IMR-90 (cell line): ENCODE results near the gene DENND6A. TPM values are rescaled to one million over a fixed set of nuclear protein-coding genes. Genes with fewer than 3 reads are reported as not detected.

Experiments used
- ATAC-seq: fragments of 200-7000 bp; cut with Tn5 transposase; 2 replicates; pipeline ENCODE4 v1.9.1; 2020; ENCODE audit warnings: low read depth, mild to moderate bottlenecking, moderate library complexity
- BruUV-seq: library from RNA; stranded (reverse); fragments of 400-500 nt; replicated peaks from 2 replicates; lab custom pipeline; 2021; lab: Mats Ljungman, UMichigan
- CTCF ChIA-PET: fragments of 300-600 bp; formaldehyde crosslinking; extraction: SDS; loops from one replicate; lab custom pipeline; 2021; ENCODE audit warnings: antibody characterized with exemption; lab: Yijun Ruan, JAX
- POLR2A ChIA-PET: fragments of 300-600 bp; sonication (Branson Sonifier 250); formaldehyde crosslinking; loops from one replicate; lab custom pipeline; 2022; ENCODE audit warnings: antibody characterized with exemption; ENCODE audit not compliant: unreplicated experiment; lab: Charles Lee
- DNase-seq: peaks from one replicate; pipeline ENCODE4 v3.0.0; 2013
- H2AFZ ChIP-seq: replicated peaks from 2 replicates; pipeline ENCODE3; 2013; ENCODE audit warnings: low read length, mild to moderate bottlenecking; ENCODE audit not compliant: poor library complexity
- H2AK5ac ChIP-seq: 2 replicates; pipeline ENCODE4 v1.6.1; 2013; ENCODE audit warnings: low read depth, low read length, inconsistent platforms
- H2AK9ac ChIP-seq: replicated peaks from 2 replicates; pipeline ENCODE3; 2013; ENCODE audit warnings: mild to moderate bottlenecking, low read depth, low read length, moderate library complexity; ENCODE audit not compliant: poor library complexity
- H2BK120ac ChIP-seq: 2 replicates; pipeline ENCODE4 v1.6.1; 2013; ENCODE audit warnings: low read depth, low read length, inconsistent platforms
- H2BK15ac ChIP-seq: 3 replicates; pipeline ENCODE4 v1.6.1; 2013; ENCODE audit warnings: low read depth, low read length, inconsistent platforms
- H2BK20ac ChIP-seq: 2 replicates; pipeline ENCODE4 v1.6.1; 2013; ENCODE audit warnings: low read depth, mild to moderate bottlenecking, inconsistent platforms, low read length, moderate library complexity
- H2BK5ac ChIP-seq: 2 replicates; pipeline ENCODE4 v1.6.1; 2013; ENCODE audit warnings: mild to moderate bottlenecking, low read depth, low read length, inconsistent platforms; ENCODE audit not compliant: poor library complexity, severe bottlenecking
- H3K14ac ChIP-seq: replicated peaks from 2 replicates; pipeline ENCODE4 v1.6.1; 2013; ENCODE audit warnings: low read depth, low read length, inconsistent platforms
- H3K18ac ChIP-seq: 2 replicates; pipeline ENCODE4 v1.6.1; 2013; ENCODE audit warnings: low read depth, low read length, control low read depth
- H3K23ac ChIP-seq: 2 replicates; pipeline ENCODE4 v1.6.1; 2013; ENCODE audit warnings: low read depth, low read length, inconsistent platforms
- H3K27ac ChIP-seq: 2 replicates; pipeline ENCODE4 v1.5.1; 2013; ENCODE audit warnings: mild to moderate bottlenecking, control low read depth, low read length; ENCODE audit not compliant: insufficient read depth
- H3K27me3 ChIP-seq: 2 replicates; pipeline ENCODE4 v1.6.1; 2013; ENCODE audit warnings: low read length; ENCODE audit not compliant: control insufficient read depth, insufficient read depth
- H3K36me3 ChIP-seq: 2 replicates; pipeline ENCODE4 v1.6.1; 2013; ENCODE audit warnings: low read length, mixed read lengths; ENCODE audit not compliant: control insufficient read depth, insufficient read depth
- H3K4ac ChIP-seq: 2 replicates; pipeline ENCODE4 v1.6.1; 2013; ENCODE audit warnings: low read depth, low read length, inconsistent platforms
- H3K4me1 ChIP-seq: 2 replicates; pipeline ENCODE4 v1.6.1; 2013; ENCODE audit warnings: low read length, mixed read lengths; ENCODE audit not compliant: control insufficient read depth, insufficient read depth
- H3K4me2 ChIP-seq: 2 replicates; pipeline ENCODE4 v1.6.1; 2013; ENCODE audit warnings: low read depth, mild to moderate bottlenecking, control low read depth, low read length, moderate library complexity
- H3K4me3 ChIP-seq: 2 replicates; pipeline ENCODE4 v1.5.1; 2013; ENCODE audit warnings: low read depth, mild to moderate bottlenecking, control low read depth, low read length, moderate library complexity; ENCODE audit not compliant: insufficient read depth
- H3K56ac ChIP-seq: 2 replicates; pipeline ENCODE4 v1.6.1; 2013; ENCODE audit warnings: low read length, inconsistent platforms; ENCODE audit not compliant: insufficient read depth; ENCODE audit errors: extremely low read depth
- H3K79me1 ChIP-seq, 2 experiments: 2 replicates each; pipeline ENCODE4 v1.6.1; 2013; ENCODE audit warnings: low read length in 2 of 2, inconsistent platforms in 1 of 2, low read depth in 1 of 2
- H3K9ac ChIP-seq: 2 replicates; pipeline ENCODE4 v1.6.1; 2013; ENCODE audit warnings: low read depth, low read length, control low read depth
- H3K9me1 ChIP-seq: 2 replicates; pipeline ENCODE4 v1.6.1; 2013; ENCODE audit warnings: low read length, inconsistent platforms; ENCODE audit not compliant: insufficient read depth
- H3K9me3 ChIP-seq: 2 replicates; pipeline ENCODE4 v1.6.1; 2013; ENCODE audit warnings: low read length; ENCODE audit not compliant: control insufficient read depth, insufficient read depth
- H4K20me1 ChIP-seq: 2 replicates; pipeline ENCODE4 v1.6.1; 2013; ENCODE audit warnings: low read length, inconsistent platforms; ENCODE audit not compliant: insufficient read depth
- H4K5ac ChIP-seq: 2 replicates; pipeline ENCODE4 v1.6.1; 2013; ENCODE audit warnings: mild to moderate bottlenecking, low read depth, low read length, control low read depth
- H4K8ac ChIP-seq, 2 experiments: 2 replicates each; pipeline ENCODE4 v1.6.1; 2013; ENCODE audit warnings: low read depth in 2 of 2, low read length in 2 of 2, control low read depth in 1 of 2, inconsistent platforms in 1 of 2
- H4K91ac ChIP-seq: 2 replicates; pipeline ENCODE4 v1.6.1; 2013; ENCODE audit warnings: low read depth, low read length, inconsistent platforms; ENCODE audit not compliant: insufficient read depth
- BHLHE40 ChIP-seq: fragments of 150-350 bp; IDR thresholded peaks from 2 replicates; pipeline ENCODE4 v1.6.1; 2016; ENCODE audit warnings: mild to moderate bottlenecking, low read depth, low read length
- CEBPB ChIP-seq: IDR thresholded peaks from 2 replicates; pipeline ENCODE4 v1.6.1; 2012; ENCODE audit warnings: low read depth, low read length, improper control_type of control experiment
- CHD1 ChIP-seq: IDR thresholded peaks from 2 replicates; pipeline ENCODE4 v1.6.1; 2012; ENCODE audit warnings: low read depth, low read length, improper control_type of control experiment
- FOS ChIP-seq: fragments of 150-350 bp; IDR thresholded peaks from 2 replicates; pipeline ENCODE4 v1.6.1; 2016; ENCODE audit warnings: low read depth, low read length
- MAZ ChIP-seq: IDR thresholded peaks from 2 replicates; pipeline ENCODE4 v1.6.1; 2012; ENCODE audit warnings: low read depth, mild to moderate bottlenecking, low read length, improper control_type of control experiment, moderate library complexity, borderline replicate concordance
- MXI1 ChIP-seq: IDR thresholded peaks from 2 replicates; pipeline ENCODE4 v1.6.1; 2012; ENCODE audit warnings: low read depth, mild to moderate bottlenecking, low read length, moderate library complexity, borderline replicate concordance
- NFE2L2 ChIP-seq: fragments of 150-350 bp; IDR thresholded peaks from 2 replicates; pipeline ENCODE4 v1.6.1; 2016; ENCODE audit warnings: low read depth, mild to moderate bottlenecking, low read length
- RAD21 ChIP-seq: IDR thresholded peaks from 2 replicates; pipeline ENCODE4 v1.6.1; 2012; ENCODE audit warnings: low read length, improper control_type of control experiment
- RCOR1 ChIP-seq: IDR thresholded peaks from 2 replicates; pipeline ENCODE4 v1.6.1; 2012; ENCODE audit warnings: mild to moderate bottlenecking, low read length, improper control_type of control experiment; ENCODE audit not compliant: insufficient replicate concordance
- RFX5 ChIP-seq: IDR thresholded peaks from 2 replicates; pipeline ENCODE4 v1.8.0; 2012; ENCODE audit warnings: low read depth, mild to moderate bottlenecking, low read length, moderate library complexity
- WGBS, 2 experiments: methylation state at CpG; one replicate each; pipeline versions ENCODE4 v1.1.5 to v1.1.7; 2013; ENCODE audit warnings: missing lambda C conversion rate in 2 of 2; ENCODE audit not compliant: insufficient read length in 1 of 2; ENCODE audit errors: extremely low coverage in 2 of 2; 5-methylcytosine and 5-hydroxymethylcytosine counted together
- dilution Hi-C: fragments of 300-500 bp; cut with HindIII; formaldehyde crosslinking; loops from one replicate; pipeline ENCODE4 v1.14.3; 2018; ENCODE audit warnings: low sequenced_read_pairs; ENCODE audit not compliant: unreplicated experiment
- in situ Hi-C: fragments of 300-500 bp; cut with MboI; formaldehyde crosslinking; loops from 3 replicates; pipeline ENCODE4 v1.14.3; 2019; ENCODE audit warnings: low sequenced_read_pairs, inconsistent platforms, mixed read lengths
- intact Hi-C: fragments of 100-400 bp; cut with micrococcal nuclease; formaldehyde crosslinking; loops from 2 replicates; pipeline ENCODE4 v1.10.0; 2022
- polyA plus RNA-seq, 3 experiments: library from polyadenylated mRNA; depleted of rRNA; stranded (reverse); fragments of >200 nt; gene quantifications; 2 replicates each; pipeline ENCODE4 v1.2.3, GENCODE V29; 2012; ENCODE audit warnings: low replicate concordance in 1 of 3
- total RNA-seq: library from RNA; depleted of rRNA; stranded (reverse); fragments of >200 nt; gene quantifications from 2 replicates; pipeline ENCODE4 v1.2.3, GENCODE V29; 2012
- TF ChIP-seq, protein P1 (sequence below): conservative IDR thresholded peaks from 2 replicates; pipeline ENCODE4 v1.5.1; 2012; ENCODE audit warnings: mild to moderate bottlenecking, low read depth, low read length, improper control_type of control experiment

Gene DENND6A
- total and polyA plus RNA-seq, 2 of the 4 experiments (the other 2 are of a cell fraction) = 3.8 to 9.0 TPM

- Histone ChIP-seq H3K9me1 (no peaks in the 10 kb centered on the region), H2BK120ac (no peak overlapping the region), H3K4me2 (no peak overlapping the region), H2AK9ac (no peak overlapping the region), H4K91ac (no peak overlapping the region), H4K5ac (no peak overlapping the region), H3K18ac (no peak overlapping the region), H3K4me1 (no peaks in the 10 kb centered on the region), H3K56ac (no peak overlapping the region), H4K8ac (no peak overlapping the region), H3K23ac (no peak overlapping the region), H3K4me3 (no peak overlapping the region), H2AFZ (no peak overlapping the region), H2BK5ac (no peak overlapping the region), H3K79me1 (peaks cover 0 to 7% of the 10 kb centered on the region in 2 experiments; a peak in 3 of 4 replicates), H3K27ac (no peak overlapping the region), H4K20me1 (no peaks in the 10 kb centered on the region), H2AK5ac (no peak overlapping the region), H3K14ac (no peak overlapping the region), H2BK15ac (no peak overlapping the region), H2BK20ac (no peak overlapping the region), H3K4ac (no peak overlapping the region), H3K9ac (no peak overlapping the region), H3K36me3 (0 out of 2 replicates have a peak, but pooled peaks cover 1% of the 10 kb centered on the region), H3K9me3 (no peaks in the 10 kb centered on the region), H3K27me3 (no peaks in the 10 kb centered on the region)
- dilution Hi-C loops = no loop called here
- ChIA-PET CTCF (no interaction called here), POLR2A (no interaction called here)
- BruUV-seq = no TSS peak
- TF ChIP-seq MXI1 = no peak
- TF ChIP-seq RCOR1 = no peak
- TF ChIP-seq, protein P1, sequence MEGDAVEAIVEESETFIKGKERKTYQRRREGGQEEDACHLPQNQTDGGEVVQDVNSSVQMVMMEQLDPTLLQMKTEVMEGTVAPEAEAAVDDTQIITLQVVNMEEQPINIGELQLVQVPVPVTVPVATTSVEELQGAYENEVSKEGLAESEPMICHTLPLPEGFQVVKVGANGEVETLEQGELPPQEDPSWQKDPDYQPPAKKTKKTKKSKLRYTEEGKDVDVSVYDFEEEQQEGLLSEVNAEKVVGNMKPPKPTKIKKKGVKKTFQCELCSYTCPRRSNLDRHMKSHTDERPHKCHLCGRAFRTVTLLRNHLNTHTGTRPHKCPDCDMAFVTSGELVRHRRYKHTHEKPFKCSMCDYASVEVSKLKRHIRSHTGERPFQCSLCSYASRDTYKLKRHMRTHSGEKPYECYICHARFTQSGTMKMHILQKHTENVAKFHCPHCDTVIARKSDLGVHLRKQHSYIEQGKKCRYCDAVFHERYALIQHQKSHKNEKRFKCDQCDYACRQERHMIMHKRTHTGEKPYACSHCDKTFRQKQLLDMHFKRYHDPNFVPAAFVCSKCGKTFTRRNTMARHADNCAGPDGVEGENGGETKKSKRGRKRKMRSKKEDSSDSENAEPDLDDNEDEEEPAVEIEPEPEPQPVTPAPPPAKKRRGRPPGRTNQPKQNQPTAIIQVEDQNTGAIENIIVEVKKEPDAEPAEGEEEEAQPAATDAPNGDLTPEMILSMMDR = no peak
- TF ChIP-seq MAZ = no peak
- no peak for TF ChIP-seq CHD1
- no peak for TF ChIP-seq CEBPB
- TF ChIP-seq FOS = no peak
- TF ChIP-seq RFX5 = no peak
- TF ChIP-seq RAD21 = no peak
- no peak for TF ChIP-seq BHLHE40
- no peak for TF ChIP-seq NFE2L2
- no CpG with 5 or more reads among the region's 2 CpGs for WGBS, 2 experiments
- DNase-seq = no peak
- ATAC-seq = no peak
- intact Hi-C loops = no loop called here
- in situ Hi-C loops = no loop called here
These were observed 87.9 kb downstream of the DENND6A start for GRCh38 chr3:57604971-57605370.
